Activated CD8-positive, alpha-beta memory T cell treated with anti-CD3 and anti-CD28 coated beads for 1 hour (primary cell): ENCODE data around the gene PTPN7.
A peak's percentile ranks its signal among the peaks of the same experiment; 100 is the strongest.
"Not testable (repeated sequence)": the region's sequence is repeated elsewhere in the genome, so short reads cannot be mapped to it uniquely, and the experiment has no call there.

Experiments used
- DNase-seq, 2 donors: peaks; one replicate each; pipeline ENCODE4 v3.0.0-alpha.2; 2020; ENCODE audit warnings: low read depth in 1 of 2; ENCODE audit errors: extremely low read depth in 1 of 2

PTPN7 gene

DNA sequence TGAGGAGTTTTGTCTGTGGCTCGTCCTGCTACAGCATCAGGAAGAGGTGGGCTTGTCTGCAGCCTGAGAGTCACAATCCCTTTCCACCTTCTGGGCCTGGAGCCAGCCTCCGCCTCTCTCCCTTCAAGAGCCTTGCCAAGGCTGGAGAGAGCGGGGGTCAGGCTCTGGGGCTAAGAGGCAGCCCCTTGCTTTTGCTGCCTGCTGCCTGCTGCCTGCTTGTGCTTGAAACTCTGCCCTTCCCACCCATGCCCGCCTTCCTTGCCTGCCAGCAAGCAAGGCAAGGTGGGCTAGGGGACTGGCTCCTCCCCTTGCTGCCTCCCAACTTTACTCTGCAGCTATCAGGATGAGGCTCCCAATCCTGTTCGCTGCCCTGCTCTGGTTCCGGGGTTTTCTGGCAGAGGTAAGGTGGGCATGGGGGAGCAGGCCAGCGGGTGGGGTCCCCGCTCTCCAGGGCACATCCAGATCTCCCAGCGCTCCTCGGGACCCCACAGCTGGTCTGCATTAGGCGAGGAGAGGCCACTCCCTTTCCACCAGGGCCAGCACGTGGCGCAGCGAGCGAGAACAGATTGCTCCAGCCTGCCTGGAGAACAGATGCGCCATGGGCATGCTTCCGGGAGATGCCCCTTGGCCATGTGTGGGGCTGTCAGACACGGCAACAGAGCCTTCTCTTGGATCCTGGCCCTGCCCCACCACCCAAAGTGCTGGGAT lies 7.5 kb upstream of the PTPN7 start:
- no peak for DNase-seq

DNA sequence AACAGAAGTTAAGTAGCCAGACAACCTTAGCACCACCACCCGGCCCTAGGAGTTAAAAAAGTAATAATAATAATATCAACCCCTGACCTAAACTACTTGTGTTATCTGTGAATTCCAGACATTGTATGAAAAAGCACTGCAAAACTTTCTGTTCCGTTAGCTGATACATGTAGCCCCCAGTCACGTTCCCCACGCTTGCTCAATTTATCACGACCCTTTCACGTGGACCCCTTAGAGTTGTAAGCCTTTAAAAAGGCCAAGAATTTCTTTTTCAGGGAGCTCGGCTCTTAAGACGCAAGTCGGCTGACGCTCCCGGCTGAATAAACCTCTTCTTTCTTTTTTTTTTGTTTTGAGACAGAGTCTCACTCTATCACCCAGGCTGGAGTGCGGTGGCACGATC lies 6.7 kb upstream of the PTPN7 start:
- not testable (repeated sequence) for DNase-seq

DNA sequence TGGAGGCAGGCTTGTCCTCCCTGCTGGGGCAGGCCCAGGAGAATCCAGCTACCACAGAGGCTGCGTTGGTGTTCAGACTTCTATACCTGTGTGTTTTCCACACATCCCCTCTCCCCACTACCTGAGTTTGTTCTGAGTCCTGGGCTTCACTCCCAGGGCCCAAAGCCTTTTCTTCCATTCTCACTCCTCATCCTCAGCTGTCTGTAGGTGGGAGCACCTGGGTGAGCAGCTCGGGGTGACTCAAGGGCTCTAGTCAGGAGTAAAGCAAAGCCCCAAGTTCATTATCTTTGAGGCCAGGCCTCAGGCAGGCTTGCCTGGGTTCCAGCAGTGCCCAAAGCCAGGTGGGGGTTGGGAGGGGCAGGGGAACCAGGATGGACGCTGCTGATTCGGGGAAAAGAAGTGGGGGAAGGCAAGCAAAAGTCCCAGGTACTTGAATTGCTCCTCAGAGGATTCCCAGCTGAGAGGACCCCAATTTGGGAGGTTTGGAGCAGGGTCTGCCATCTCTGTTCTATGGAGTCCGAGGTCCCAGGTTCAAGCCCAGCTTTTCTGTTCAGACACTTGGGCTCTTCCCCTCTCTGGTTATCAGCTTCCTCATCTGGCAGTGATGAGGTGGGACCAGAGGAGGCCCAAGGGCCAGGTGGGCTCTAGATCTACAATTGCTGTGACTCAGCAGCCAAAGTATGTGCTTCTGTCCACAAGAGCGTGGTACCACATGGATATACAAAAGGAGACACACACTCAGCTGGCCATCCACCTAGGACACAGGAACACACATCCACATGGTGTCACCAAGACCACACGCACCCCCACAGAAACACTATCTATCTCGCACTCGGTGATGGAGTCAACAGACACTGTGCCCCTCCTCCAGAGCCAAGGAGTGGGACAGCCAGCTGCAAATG lies 5.8 kb upstream of the PTPN7 start:
- no peak for DNase-seq

DNA sequence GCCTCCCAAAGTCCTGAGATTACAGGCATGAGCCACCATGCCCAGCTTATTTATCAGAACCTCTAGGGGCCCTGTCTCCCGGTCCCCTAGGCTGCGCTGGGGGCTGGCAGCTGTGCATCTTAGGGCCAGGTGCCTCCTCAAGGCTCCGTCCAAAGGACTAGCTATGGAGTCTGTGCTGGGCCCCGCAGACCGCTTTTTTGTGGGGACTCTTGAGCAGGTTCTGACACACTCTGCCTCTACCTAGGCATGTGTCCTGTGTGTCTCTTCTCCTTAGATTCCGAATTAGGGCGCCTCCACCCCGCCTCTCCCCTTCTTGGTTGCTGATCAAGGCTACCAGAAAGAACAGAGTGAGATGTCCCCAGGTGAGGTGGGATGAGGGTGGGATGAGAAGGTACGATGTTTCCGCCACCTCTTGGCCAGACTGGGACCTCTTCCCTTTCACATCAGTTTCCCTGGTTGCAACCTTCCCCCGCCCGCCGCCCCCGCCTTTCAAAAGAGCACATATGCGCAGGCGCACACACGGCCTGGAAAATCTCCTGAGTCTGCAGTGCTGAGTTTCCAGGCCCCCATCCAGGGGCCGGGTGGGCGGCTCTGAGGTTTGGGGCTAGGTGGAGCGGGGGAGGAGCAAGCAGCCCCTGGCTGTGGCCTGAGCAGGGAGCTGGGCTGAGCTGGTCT lies 5.0 kb upstream of the PTPN7 start:
- DNase-seq = no peak

DNA sequence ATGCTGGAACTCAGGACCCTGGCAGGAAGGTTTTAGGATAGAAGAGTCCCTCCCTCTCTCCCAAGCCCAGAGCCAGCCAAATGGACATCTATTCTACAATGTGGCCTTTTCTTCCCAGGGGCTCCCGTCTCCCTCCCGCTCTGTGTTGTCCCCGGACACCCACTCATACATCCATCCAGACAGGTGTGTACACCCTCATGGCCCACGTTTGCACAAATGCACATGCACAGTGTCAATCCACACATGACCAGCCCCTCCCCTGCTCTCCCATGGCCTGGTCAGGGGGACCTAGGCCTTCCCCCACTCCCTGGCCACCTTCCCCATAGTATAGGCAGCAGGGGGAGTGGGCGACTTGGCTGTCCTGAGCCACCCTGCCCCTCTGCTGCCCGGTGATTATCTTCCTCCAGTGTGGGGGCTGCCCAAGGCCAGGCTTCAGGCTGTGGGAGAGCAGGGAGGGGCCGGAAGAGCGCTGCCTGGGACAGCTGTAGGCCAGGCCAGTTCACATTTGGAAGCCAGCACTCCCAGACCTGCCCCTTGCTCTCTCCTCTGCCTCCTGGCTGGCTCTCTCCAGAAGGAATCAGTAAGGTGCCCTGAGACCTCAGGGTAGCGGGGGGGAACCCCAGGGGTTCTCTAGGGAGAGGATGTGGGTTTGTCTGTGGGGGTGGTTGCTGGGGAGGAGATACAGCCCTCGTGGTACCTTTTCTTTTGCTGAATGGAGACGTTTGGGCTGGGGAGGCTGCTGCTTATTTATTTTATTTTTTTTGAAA lies 4.1 kb upstream of the PTPN7 start:
- peak in 1 of 2 donors; percentile 54 for DNase-seq

DNA sequence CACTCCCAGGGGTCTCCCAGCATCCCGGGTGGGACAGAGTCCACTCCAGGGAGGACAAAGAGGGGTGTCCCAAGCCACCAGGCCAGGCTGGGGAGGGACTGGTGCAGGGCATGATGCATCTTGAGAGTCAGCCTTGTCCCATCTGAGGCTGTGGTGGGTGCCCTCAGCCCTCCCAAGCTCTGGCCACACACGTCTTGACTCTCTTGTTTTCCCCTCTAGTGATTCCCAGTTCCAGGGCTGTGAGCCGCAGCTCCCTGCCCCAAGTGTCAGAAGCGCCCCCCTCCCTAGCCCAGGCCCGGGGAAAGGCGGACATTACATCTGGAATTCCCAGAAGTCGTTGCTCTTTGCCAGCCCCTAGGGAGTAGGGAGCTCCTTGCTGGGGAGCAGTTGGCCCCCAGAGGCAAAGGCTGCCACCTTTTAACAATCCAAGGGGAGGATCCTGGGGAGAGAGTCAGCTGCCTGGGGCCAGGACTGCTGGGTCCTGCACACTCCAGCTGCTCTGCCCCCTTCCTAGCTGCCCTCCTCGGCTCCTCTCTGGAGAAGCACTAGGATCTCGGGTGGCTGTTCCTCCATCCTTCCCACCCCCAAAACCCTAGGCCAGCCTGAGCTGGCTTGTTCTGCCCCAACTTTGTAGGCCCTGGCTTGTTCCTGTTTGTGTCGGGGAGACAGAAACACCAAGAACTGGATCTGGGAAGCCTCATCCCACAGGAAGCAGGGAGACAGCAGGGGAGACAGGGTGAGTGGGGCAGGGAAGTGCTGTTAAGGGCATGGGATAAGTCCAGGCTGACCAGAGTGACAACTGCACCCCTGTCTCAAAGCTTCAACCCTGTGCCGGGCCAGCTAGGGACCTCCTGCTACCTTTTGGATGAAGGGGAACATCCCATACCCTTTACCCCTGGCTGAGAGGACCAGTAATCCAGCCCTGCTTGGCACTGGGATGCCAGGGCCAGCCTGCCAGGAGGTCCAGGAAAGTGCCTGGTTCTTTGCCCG lies 3.2 kb upstream of the PTPN7 start:
- no peak for DNase-seq

DNA sequence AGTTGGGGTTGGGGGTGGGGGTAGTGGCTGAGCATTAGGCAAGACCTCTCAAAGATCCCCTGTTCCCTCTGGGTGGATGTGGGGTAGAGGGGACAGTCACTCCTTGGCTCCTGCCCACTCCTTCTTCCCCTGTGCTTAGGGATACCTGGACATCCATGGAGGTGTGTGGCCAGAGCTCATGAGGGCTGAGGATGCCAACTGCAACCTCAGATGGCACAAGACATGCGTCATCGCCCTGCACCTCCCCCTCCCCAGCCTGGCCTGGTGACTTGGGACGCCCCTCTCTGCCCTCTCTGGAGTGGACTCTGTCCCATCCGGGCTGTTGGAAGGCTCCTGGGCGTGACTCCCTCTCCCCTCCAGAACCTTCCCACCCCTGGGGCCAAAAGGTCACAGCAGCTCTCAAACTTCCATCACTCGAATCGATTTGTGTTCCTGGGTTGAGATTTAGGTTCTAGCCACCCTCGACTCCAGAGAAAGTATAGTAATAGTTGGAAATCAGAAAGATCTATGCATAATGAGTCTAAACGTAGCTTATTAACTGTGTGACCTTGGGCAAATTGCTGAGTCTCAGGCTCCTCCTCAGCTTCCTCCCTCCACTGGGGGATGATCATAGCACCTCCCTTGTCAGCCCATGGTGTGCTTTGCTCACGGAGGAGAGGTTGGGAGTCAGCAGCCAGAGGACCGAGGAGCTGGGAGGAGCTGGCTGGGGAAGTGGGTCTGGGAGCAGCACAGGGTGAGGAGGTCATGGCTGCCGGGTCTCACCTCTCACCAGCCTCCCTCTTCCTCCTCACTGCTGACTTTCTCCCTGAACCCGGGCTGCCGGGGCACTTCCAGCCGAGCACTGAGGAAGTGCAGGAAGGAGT lies 2.2 kb upstream of the PTPN7 start:
- DNase-seq = no peak

DNA sequence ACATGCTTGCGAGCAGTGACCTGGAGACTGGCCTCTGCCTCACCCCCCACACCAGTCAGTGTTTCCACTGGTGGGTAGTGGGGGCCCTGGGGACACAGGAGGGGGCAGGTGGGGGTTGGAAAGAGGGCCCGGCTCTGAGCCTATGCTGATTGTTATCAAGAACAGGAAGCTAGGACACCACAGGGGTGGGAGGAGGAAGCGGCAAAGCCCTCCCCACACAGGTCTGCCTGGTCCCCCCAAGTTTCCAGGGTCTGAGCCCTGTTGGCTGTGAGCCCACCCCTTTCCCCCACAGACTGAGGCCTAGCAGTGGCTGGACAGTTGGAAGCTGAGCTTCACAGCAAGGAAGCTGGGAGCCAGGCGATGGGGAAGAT lies 1.6 kb upstream of the PTPN7 start:
- peak in 1 of 2 donors; percentile 43 for DNase-seq

DNA sequence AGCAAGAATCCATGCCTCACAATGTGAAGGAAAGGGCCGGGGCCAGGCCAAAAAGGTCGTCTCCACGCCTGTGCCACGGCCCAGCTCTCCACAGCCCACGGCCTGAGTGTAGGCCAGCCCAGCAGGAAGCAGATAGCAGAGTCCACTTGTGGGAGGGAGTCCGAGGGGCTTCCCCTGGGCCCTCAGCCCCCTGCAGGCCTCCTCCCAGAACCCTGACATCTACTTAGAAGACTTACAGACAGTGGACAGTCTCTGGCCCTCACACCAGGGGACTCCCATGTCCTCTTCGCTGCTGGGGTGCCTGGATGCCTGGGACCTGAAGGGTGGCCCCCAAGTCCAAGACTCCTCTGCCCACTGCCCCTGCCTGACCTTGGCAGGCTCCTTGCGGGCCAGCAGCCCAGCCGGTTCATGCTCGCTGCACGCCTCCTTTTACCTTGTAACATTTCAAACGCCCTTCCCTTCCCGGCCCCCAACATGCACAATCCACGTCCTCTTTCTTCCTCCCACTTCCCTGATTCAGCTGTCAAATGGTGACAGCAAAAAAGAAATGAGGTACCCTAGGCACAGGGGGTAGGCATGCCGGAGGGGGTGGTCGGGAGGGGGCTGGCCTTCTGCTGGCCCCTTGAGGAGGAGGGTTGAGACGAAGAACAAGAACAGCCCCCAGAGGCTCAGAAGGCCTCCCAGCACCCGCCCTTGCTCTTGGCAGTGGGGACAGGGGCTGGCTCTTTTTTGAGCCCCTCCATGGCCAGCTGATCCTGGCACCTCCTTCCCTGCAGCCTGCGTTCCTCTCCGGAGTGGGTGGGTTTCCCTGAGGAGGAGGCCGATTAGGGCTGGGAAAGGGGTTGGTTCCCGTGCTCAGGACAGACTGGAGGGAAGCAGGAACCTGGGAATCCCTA lies 997 bp upstream of the PTPN7 start:
- DNase-seq = no peak

DNA sequence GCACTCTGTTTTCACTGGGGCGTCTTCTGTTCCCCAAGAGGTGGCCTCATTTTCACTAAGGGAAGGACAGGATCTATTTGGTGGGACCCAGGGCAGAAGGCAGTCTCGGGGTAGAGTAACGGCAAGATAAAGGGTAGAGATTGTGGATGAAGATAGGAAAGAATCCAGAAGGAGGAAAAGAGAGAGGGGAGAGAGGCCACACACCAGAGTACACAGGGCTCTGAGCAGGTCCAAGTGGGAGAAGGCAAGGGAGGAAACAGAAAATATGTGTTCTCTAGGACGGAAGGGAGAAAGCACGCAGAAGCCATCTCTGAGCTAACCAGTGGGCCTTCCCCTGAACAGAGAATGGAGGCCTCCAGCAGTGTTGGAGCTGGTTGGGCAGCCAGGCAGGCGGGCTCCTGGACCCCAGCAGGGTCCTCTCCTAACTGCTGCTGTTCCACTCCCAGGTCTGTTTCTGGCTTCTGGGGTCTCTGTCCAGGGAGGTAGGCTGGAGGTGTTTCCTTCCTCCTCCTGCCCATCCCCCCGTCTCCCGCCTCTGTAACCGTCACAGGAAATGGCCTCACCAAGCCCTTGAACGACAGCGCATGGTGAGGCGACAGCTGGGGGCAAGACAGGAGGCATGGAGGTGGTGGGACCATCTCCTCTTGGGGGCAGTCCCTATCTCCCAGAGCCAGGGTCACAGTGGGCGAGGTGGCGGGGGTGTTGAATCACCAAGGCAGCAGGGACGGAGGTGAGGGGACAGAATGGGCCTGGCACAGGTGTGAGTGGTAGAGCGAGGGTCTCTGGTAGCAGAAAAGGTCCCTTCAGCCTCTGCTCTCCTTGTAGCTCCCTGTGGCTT lies 649 bp downstream of the PTPN7 start:
- peak in 1 of 2 donors; percentile 44 for DNase-seq

DNA sequence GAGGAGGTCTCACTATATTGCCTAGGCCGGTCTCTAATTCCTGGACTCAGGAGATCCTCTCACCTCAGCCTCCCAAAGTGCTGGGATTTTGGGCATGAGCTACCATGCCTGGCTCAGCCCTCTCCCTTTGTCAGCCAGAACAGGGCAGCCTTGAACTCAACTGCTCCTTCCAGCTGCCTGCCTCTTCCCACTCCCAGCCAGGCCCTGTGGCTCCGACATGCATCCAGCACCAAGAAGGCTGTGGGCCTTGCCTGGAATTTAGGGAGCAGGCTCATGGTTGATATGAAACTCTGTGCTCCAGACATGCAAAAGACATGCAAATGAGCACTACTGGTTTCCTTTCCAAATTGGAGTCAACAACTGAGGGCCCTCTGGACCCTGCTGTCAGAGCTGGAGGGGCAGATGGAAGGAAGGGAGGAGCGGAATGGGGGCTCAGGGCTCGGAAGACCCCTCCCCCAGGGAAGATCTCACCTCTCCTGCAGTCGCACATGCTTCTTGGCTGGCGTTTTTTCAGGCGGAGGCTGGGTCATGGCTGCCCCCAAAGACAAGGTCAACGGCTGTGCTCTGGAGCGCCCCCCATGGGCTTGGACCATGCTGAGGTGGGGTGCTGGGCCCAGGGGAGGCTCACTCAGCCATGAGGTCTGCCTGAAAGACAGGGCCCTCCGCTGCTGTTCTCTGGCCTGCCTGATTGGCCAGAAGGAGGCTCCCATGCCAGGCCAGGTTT lies 1.4 kb downstream of the PTPN7 start:
- no peak for DNase-seq

DNA sequence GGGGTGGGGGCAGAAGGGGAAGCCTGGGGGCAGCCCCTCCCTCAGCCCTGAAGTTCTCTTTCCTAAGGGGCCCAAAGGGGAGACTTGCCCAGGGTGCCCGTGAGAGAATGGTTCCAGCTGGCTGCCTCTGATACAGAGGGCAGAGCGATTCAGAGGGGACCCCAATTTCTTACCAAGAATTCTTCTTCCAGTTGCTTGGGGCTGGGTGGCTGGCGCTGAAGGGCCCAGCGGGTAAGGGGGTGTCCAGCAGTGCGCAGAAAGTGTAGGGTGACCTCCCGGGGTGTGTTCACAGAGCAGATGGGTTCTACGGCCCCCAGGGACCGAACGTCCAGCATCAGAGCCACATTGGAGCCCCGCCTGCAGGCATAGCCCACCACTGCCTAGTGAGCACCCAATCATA lies 2.5 kb downstream of the PTPN7 start:
- no peak for DNase-seq

DNA sequence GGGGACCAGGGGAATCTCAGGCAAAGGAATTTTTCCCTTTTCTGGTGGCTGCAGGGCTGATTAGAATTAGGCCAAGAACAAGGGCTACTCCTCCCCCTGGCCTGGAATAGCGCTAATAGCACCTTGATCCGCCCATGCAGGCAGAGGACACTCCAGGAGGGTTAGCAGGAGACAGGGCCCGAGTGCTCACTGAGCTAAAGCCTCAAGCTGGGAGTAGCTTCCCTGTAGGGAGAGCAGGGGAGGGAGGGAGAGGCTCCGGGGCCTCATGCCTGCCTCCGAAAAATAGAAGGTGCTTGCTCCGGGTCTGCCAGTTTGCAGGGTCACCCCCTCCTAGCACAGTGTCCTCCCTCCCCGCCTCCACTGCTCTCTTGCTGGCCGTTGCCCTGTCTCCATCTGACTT lies 3.8 kb downstream of the PTPN7 start:
- no peak for DNase-seq

DNA sequence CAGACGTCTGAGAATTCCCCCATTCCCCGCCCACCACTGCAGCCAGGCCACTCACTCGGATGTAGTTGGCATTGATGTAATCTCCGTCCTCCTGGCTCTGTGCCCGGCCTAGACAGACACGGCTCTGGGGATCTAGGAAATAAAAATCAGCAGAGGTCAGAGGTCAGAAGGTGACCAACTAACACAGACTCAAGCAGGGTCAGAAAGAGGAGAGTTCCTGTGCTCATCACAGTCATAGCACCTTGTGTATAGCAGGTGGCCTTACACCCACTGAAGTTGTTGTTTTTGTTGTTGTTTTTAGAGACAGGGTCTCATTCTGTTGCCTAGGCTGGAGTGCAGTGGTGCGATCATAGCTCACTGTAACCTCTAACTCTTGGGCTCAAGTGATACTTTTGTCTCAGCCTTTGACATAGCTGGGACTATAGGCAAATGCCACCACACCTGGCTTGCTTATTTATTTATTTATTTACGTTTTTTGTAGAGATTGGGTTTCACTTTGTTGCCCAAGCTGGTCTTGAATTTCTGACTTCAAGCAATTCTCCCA lies 4.9 kb downstream of the PTPN7 start:
- no peak for DNase-seq

DNA sequence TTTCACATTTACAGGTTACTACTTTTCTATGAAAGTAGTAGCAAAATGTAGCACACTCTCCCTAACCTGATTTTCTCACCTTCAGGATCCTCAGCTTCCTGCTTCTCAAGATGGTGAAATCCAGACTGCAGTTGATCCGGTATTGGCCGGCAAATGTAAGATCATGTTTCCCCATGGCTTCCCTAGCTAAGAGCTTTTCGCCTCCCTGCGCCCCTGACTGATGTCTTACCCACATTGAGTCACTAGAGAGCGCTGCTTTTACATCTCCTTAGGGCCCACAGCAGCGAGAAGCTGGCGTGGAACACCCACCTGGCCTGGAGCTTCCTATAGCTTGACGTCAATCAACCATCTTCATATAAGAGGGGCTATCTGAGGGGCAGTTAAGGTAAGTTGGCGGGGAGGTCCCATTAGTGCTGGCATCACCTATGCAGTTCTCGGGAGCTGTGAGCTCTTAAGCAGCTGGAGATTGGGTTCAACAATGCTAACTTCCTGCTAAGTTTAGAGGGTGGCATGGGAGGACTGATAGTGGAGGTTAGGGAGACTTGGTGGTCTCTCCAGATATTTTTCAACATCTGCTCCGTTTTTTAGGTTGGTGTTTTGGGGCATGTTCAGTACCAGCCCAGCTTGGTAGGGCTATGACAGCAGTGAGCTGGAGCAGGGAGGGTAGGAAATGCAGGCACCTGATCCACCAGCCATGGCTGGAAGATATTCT lies 5.5 kb downstream of the PTPN7 start:
- no peak for DNase-seq
